Measurements from ENCODE around the gene SEL1L2.

Gene SEL1L2, protein sequence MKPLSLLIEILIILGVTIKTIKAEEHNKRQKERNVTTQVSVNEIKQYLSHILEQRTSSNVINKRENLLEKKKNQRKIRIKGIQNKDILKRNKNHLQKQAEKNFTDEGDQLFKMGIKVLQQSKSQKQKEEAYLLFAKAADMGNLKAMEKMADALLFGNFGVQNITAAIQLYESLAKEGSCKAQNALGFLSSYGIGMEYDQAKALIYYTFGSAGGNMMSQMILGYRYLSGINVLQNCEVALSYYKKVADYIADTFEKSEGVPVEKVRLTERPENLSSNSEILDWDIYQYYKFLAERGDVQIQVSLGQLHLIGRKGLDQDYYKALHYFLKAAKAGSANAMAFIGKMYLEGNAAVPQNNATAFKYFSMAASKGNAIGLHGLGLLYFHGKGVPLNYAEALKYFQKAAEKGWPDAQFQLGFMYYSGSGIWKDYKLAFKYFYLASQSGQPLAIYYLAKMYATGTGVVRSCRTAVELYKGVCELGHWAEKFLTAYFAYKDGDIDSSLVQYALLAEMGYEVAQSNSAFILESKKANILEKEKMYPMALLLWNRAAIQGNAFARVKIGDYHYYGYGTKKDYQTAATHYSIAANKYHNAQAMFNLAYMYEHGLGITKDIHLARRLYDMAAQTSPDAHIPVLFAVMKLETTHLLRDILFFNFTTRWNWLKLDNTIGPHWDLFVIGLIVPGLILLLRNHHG

DNA sequence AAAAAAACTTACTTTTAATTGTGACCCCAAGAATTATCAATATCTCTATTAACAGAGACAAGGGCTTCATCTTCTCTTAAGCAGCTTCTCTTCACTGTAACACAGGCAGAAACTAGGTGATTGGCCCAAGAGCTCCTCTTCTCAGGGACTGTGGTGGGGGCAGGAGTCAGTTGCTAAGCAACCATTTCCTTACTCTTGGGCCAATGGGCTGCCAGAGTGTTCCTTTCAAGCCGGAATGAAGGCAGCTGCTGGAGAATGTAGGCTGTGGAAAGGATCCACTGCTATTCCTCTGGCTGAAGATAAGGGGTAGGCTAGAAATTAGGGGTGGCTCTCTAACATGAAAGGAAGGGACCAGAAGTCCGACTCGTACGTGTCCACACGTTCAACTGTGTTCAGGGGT lies at the start of gene SEL1L2:
SEL1L2 (minus strand) TSS at position 150 of the 400 bp plus-strand sequence; CDS start at position 70, 80 bp downstream.
- DNase-seq (ENCODE audit: low spot score) = no peak
- TF ChIP-seq, protein P1, sequence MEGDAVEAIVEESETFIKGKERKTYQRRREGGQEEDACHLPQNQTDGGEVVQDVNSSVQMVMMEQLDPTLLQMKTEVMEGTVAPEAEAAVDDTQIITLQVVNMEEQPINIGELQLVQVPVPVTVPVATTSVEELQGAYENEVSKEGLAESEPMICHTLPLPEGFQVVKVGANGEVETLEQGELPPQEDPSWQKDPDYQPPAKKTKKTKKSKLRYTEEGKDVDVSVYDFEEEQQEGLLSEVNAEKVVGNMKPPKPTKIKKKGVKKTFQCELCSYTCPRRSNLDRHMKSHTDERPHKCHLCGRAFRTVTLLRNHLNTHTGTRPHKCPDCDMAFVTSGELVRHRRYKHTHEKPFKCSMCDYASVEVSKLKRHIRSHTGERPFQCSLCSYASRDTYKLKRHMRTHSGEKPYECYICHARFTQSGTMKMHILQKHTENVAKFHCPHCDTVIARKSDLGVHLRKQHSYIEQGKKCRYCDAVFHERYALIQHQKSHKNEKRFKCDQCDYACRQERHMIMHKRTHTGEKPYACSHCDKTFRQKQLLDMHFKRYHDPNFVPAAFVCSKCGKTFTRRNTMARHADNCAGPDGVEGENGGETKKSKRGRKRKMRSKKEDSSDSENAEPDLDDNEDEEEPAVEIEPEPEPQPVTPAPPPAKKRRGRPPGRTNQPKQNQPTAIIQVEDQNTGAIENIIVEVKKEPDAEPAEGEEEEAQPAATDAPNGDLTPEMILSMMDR (IDR thresholded peaks at IDR 0.05) = no peak
- Histone ChIP-seq H3K27ac (no peak within 1 kb of the TSS), H3K4me3 (no peak within 1 kb of the TSS)

DNA sequence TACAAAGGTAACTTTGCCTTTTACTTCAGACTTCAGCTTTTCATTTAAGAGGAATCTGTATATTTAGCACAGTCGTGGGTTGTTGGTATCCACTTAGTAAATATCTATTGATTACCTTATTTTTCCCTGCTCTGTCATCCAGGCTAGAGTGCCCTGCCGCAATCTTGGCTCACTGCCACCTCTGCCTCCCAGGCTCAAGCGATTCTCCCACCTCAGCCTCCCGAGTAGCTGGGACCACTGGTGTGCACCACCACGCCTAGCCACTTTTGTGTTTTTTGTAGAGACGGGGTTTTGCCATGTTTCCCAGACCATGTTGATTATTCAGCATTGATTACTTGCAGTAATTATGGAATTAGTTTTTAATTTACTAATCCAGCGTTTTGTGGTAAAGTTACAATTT lies 46.2 kb upstream of the SEL1L2 start:
- H3K4me3 ChIP-seq = no peak overlapping the region
- TF ChIP-seq, protein P1 (IDR thresholded peaks at IDR 0.05) = no peak
- no peak overlapping the region for H3K27ac ChIP-seq
- no peak for DNase-seq (ENCODE audit: low spot score)

DNA sequence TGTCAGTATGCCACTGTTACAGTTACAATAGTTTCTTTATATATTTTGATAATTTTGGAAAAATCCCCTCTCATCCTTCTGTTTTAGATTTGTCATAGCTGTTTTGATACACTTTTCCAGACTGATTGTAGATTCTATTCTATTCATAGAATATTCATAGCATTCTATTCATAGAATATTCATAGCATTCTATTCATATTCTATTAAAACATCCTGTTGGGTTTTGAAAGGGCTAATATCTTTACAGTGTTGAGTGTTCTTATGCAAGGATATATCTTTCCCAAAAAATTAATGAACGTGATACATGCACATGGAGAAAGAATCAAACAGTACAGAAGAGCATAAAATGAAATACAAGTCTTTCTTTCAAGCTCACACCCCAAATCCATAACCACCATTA lies 42.9 kb upstream of the SEL1L2 start:
- no peak overlapping the region for H3K27ac ChIP-seq
- no peak for DNase-seq (ENCODE audit: low spot score)
- no peak overlapping the region for H3K4me3 ChIP-seq
- TF ChIP-seq, protein P1 (IDR thresholded peaks at IDR 0.05) = no peak

DNA sequence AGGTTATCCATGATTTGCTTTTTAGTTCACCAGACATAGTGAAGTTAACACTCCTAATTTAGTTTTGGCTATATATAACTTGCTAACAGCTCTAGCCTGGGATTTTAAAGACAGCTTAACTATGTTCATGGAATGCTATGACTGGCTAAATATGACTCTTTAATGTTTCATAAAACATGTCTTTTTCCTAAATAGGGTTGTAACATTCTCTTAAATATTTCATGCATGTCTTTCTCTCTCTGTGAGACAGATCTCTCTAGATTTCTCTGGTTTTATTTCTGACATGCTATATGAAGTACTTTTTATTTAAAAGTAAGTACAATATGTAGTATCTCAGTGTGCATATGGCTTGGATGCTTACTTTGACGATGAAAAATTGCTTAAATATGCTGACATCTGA lies 40.6 kb upstream of the SEL1L2 start:
- no peak overlapping the region for H3K4me3 ChIP-seq
- TF ChIP-seq, protein P1 (IDR thresholded peaks at IDR 0.05) = no peak
- no peak overlapping the region for H3K27ac ChIP-seq
- no peak for DNase-seq (ENCODE audit: low spot score)

DNA sequence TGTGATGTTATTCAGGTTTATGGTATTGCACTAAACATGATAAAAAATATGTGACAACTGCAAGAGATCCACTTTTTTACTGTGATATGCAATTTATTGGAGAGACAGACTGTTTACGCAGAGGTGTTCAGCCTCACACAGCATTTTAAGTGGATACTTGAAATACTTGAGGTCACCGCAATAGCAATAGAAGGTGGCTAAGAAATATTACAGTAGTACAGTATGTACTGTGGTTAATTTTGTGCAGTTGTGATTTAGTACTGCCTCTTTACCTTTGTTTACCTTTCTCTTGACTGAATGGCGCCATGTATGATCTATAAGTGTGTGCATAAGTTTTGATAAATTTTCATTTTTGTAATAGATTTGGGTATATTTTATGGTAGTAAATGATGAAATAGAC lies 22.3 kb upstream of the SEL1L2 start:
- no peak overlapping the region for H3K4me3 ChIP-seq
- TF ChIP-seq, protein P1 (IDR thresholded peaks at IDR 0.05) = no peak
- no peak for DNase-seq (ENCODE audit: low spot score)
- no peak overlapping the region for H3K27ac ChIP-seq

DNA sequence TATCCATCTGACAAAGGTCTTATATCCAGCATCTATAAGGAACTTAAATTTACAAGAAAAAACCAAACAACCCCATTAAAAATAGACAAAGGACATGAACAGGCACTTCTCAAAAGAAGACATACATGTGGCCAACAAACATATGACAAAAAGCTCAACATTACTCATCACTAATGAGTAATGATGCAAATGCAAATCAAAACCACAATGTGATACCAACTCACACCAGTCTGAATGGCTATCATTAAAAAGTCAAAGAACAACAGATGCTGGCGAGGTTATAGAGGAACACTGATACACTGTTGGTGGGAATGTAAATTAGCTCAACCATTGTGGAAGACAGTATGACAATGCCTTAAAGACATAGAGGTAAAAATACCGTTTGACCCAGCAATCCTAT lies 18.8 kb upstream of the SEL1L2 start:
- DNase-seq (ENCODE audit: low spot score) = no peak
- H3K4me3 ChIP-seq = no peak overlapping the region
- TF ChIP-seq, protein P1 (IDR thresholded peaks at IDR 0.05) = no peak

DNA sequence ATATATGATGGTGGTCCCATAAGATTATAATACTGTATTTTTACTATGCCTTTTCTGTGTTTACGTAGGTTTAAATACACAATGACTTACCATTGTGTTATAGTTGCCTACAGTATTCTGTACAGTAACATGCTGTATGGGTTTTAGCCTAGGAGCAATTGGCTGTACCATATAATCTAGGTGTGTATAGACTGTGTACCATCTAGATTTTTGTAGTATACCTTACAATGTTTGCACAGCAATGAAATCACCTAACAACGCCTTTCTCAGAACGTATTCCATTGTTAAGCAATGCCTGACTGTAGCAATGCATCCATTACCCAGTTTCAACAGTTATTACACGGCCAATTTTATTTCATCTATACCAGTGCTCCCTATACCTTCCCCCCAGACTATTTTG lies 15.6 kb upstream of the SEL1L2 start:
- DNase-seq (ENCODE audit: low spot score) = no peak
- H3K27ac ChIP-seq = no peak overlapping the region
- TF ChIP-seq, protein P1 (IDR thresholded peaks at IDR 0.05) = no peak
- H3K4me3 ChIP-seq = no peak overlapping the region

More for the DNA sequence above, 18.8 kb upstream of the SEL1L2 start:
- H3K27ac ChIP-seq = no peak overlapping the region

All from coronary artery (tissue), 2 donors.